IPS-NIHi7 (cell line): ENCODE data around the gene CEACAM7.
"Not testable (repeated sequence)": the region's sequence is repeated elsewhere in the genome, so short reads cannot be mapped to it uniquely, and the experiment has no call there.

ENCODE experiments used
- DNase-seq: peaks from one replicate; pipeline ENCODE4 v3.0.0; 2012; ENCODE audit warnings: mixed read lengths; ENCODE audit errors: extremely low spot score

CEACAM7 gene

DNA sequence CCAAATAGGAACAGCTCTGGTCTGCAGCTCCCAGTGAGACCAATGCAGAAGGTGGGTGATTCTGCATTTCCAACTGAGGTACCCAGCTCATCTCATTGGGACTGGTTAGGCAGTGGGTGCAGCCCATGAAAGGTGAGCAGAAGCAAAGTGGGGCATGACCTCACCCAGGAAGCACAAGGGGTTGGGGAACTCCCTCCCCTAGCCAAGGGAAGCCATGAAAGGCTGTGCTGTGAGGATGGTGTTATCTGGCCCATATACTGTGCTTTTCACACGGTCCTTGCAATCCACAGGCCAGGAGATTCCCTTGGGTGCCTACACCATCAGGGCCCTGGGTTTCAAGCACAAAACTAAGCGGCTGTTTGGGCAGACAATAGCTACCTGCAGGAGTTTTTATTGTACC lies 31.3 kb downstream of the CEACAM7 start:
- not testable (repeated sequence) for DNase-seq

DNA sequence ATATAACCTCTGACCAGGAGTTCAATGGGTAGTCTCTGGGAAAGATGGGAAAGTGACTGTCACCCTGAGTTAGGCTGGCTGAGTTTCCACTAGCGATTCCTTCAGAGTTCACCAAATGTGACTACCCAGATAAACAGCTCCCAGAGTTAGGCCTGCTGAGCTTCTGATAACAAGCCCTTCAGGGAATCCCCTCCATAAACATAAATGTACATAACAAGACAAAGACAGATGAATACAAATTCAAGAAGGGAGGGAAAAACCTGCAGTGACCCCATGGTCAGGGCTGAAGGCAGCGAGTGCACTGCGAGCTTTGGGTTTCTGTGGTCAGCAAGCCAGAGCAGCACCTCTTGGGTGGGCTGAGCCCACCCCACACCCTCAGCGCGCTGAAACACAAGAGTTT lies 35.8 kb downstream of the CEACAM7 start:
- no peak for DNase-seq

DNA sequence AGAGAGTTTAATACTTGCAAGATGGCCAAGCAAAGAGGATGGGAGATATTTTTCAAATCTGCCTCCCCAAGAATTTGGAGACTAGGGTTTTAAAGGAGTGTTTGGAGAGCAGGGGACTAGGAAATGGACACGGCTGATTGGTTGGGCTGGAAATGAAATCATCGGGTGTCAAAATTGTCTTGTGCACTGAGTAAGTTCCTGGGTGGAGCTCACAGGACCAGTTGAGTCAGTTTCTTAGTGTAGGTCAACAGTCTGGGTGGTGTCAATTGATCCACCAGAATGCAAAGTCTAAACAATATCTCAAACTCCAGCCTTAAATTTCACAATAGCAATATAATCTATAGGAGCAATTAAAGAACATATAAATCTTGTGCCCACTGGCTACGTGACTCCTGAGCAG lies 38.2 kb downstream of the CEACAM7 start:
- no peak for DNase-seq

DNA sequence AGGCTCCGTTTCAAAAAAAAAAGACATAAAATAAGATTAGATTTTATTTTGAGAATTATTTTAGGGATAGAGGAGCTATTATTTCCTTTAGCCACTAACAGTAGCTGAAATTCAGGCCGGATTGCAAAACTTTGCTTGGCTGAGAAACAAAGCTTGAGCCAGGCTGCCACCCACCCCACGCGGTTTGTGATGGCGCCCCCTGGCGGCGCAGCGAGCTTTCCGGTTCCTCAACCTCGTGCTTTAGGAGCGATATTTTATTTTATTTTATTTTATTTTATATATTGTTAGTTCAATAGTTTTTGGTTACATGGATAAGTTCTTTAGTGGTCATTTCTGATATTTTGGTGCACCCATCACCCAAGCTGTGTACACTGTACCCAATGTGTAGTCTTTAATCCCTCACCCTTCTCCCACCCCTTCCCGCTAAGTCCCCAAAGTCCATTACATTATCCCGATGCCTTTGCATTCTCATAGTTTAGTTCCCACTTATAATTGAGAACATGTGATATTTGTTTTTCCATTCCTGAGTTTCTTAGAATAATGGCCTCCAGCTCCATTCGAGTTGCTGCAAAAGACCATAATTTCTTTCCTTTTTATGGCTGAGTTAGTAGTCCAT lies 41.4 kb downstream of the CEACAM7 start:
- DNase-seq, result peak; percentile 54

DNA sequence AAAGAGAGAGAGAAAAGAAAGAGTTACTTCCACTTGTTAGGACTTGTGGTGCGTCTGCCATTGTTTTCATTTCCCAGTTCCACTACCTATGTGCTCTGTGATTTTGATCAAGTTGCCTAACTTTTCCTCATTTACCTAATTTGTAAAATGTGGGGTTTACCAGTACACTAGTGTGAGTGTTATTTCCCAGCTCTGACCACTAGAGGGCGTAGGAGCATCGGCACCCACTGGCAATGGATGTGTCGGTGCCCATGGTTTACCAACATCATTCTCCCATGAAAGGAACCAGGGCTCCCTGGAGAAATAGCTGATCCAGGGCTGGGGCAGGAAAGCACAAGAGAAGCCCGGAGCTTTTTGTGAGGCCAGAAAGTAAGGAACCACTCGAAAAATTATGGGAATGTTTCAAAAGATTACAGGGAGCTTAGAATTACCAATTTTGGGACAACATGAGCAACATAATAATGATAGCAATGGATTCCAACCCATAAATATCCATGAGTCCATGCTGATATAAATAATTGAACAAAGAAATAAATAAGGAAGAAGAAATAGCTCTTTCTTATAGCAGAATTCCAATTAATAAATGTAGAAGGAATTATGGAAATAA lies 46.1 kb downstream of the CEACAM7 start:
- peak; percentile 87 for DNase-seq

- no peak for DNase-seq
These were observed 49.4 kb downstream of the CEACAM7 start for GRCh38 chr19:41638641-41639081.

GRCh38 chr19:41637484-41637883 lies 50.6 kb downstream of the CEACAM7 start:
- DNase-seq, result no peak

- DNase-seq, result no peak
These were observed 59.9 kb downstream of the CEACAM7 start for GRCh38 chr19:41627966-41628675.

GRCh38 chr19:41626877-41627276 lies 61.2 kb downstream of the CEACAM7 start, which contains the start of gene CEACAM4:
CEACAM4 (minus strand) TSS chr19:41627074; CDS start chr19:41626963, 111 bp downstream.
- DNase-seq, result no peak

- DNase-seq, result no peak
These were observed 61.8 kb downstream of the CEACAM7 start for GRCh38 chr19:41626278-41626677.

DNA sequence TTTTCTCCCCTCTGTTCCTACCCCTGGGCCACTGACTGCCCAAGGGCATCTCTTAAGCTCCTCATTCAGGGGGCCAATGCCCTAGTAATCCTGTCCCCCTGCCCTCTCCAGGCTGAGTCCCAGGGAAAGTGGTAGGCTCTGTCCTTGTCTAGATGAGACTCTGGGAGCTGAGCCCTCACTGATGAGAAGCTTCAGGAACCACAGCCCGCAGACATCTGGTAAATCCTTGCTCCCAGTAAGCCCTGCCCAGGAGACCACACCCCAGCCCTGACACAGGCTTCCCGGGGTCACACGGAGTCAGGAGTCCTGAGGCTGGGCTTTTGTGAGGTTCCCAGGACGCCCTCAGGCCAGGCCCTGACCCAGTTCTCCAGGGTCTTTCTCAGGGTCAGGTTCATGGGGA lies 63.1 kb downstream of the CEACAM7 start:
- DNase-seq, result no peak

- DNase-seq, result no peak
These were observed 63.6 kb downstream of the CEACAM7 start for GRCh38 chr19:41624515-41624914.

DNA sequence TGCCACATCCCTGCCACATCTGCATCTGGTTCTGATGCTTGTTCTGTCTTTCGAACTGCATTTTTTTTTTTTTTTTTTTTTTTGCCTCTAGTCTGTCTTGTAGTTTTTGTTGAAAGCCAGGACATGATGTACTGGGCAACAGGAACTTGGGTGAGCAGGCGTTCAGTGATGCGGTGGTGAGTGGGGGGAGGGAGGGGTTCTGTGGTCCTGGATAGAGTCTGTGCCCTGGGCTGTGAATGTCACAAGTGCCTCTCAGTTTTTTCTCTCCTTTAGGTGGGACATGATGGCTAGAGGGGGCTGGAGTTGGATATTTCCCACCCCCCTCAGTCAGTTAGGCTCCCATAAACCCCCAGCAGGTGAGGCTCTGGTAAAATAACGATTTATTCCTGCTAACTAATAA lies 64.7 kb downstream of the CEACAM7 start:
- DNase-seq, result no peak
